OCI-LY3 (cell line): ENCODE results near the gene C22orf39.

ENCODE experiments used
- H2AFZ ChIP-seq: fragments of 200-600, 300-600 bp; shearing (Covaris generic); 2 replicates; pipeline ENCODE4 v1.6.0; 2014; ENCODE audit warnings: antibody characterized with exemption, low read depth, low read length
- H3K27ac ChIP-seq: fragments of 200-600, 300-600 bp; sonication (generic); 2 replicates; pipeline ENCODE4 v1.5.1; 2014; ENCODE audit warnings: mild to moderate bottlenecking, low read length, moderate library complexity, mixed read lengths
- H3K27me3 ChIP-seq: fragments of 200-600, 300-600 bp; sonication (generic); 2 replicates; pipeline ENCODE4 v1.6.1; 2014; ENCODE audit warnings: low read depth, low read length, mixed read lengths
- H3K36me3 ChIP-seq: fragments of 200-600, 300-600 bp; sonication (generic); replicated peaks from 2 replicates; pipeline ENCODE3; 2014; ENCODE audit warnings: low read depth, low read length, mixed read lengths
- H3K4me1 ChIP-seq: fragments of 300-600, 200-600 bp; sonication (generic); 2 replicates; pipeline ENCODE4 v1.6.1; 2014; ENCODE audit warnings: low read length, mixed read lengths
- H3K4me2 ChIP-seq: fragments of 200-600, 300-600 bp; sonication (generic); 2 replicates; pipeline ENCODE4 v1.6.1; 2014; ENCODE audit warnings: low read length, mixed read lengths
- H3K4me3 ChIP-seq: fragments of 300-600, 200-600 bp; sonication (generic); 2 replicates; pipeline ENCODE4 v1.5.1; 2014; ENCODE audit warnings: antibody characterized with exemption, mild to moderate bottlenecking, low read length, moderate library complexity
- H3K79me2 ChIP-seq: fragments of 300-600, 200-600 bp; shearing (Covaris generic); 2 replicates; pipeline ENCODE4 v1.6.1; 2014; ENCODE audit warnings: mild to moderate bottlenecking, low read length, mixed read lengths
- H3K9ac ChIP-seq: fragments of 300-600, 200-600 bp; shearing (Covaris generic); 2 replicates; pipeline ENCODE4 v1.6.0; 2014; ENCODE audit warnings: mild to moderate bottlenecking, low read length, moderate library complexity
- H3K9me3 ChIP-seq: fragments of 200-600, 300-600 bp; shearing (Covaris generic); 2 replicates; pipeline ENCODE4 v1.6.1; 2014; ENCODE audit warnings: low read length, mixed read lengths; ENCODE audit not compliant: insufficient read depth
- H4K20me1 ChIP-seq: fragments of 200-600, 300-600 bp; sonication (generic); 2 replicates; pipeline ENCODE4 v1.6.1; 2016; ENCODE audit warnings: low read length, mixed read lengths; ENCODE audit not compliant: insufficient read depth
- EZH2phosphoT487 ChIP-seq: fragments of 200-600 bp; shearing (Covaris generic); IDR thresholded peaks from 2 replicates; pipeline ENCODE4 v1.6.1; 2018; ENCODE audit warnings: antibody characterized with exemption, mixed run types, low read depth
- TF ChIP-seq, protein P1 (sequence below): fragments of 200-600, 300-600 bp; sonication (generic); IDR thresholded peaks from 2 replicates; pipeline ENCODE4 v1.5.1; 2014; ENCODE audit warnings: antibody characterized with exemption, low read length, low read depth

Gene C22orf39

DNA sequence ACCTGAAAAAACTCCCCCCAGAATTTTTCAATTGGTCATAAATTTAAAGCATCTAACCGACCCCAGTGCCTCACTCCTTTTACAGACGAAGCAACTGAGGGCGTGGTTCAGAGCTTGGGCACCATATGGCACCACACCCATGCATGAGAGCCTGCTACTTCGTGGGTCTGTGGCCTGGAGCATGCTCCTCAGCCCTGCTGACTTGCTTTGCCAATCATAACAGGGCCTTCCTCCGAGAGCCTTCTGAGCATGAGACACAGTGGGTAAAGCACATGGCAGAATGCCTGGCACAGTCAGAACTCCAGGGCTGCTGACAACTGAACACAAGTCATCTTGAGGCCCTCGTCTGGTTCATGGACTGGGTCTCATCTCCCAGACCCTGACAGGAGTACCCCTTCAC is 49.3 kb downstream of the C22orf39 start:
- no peak overlapping the region for H2AFZ ChIP-seq
- H3K4me3 ChIP-seq, result no peak overlapping the region
- H3K27me3 ChIP-seq, result no peaks in the 10 kb centered on the region
- H4K20me1 ChIP-seq, result 0 out of 2 replicates have a peak, but pooled peaks cover 8% of the 10 kb centered on the region
- H3K36me3 ChIP-seq, result peaks cover 59% of the 10 kb centered on the region
- no peaks in the 10 kb centered on the region for H3K9me3 ChIP-seq
- H3K79me2 ChIP-seq, result no peaks in the 10 kb centered on the region
- no peak for TF ChIP-seq EZH2phosphoT487
- TF ChIP-seq, protein P1, sequence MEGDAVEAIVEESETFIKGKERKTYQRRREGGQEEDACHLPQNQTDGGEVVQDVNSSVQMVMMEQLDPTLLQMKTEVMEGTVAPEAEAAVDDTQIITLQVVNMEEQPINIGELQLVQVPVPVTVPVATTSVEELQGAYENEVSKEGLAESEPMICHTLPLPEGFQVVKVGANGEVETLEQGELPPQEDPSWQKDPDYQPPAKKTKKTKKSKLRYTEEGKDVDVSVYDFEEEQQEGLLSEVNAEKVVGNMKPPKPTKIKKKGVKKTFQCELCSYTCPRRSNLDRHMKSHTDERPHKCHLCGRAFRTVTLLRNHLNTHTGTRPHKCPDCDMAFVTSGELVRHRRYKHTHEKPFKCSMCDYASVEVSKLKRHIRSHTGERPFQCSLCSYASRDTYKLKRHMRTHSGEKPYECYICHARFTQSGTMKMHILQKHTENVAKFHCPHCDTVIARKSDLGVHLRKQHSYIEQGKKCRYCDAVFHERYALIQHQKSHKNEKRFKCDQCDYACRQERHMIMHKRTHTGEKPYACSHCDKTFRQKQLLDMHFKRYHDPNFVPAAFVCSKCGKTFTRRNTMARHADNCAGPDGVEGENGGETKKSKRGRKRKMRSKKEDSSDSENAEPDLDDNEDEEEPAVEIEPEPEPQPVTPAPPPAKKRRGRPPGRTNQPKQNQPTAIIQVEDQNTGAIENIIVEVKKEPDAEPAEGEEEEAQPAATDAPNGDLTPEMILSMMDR, result no peak
- no peak overlapping the region for H3K27ac ChIP-seq
- no peak overlapping the region for H3K9ac ChIP-seq
- no peak overlapping the region for H3K4me2 ChIP-seq
- no peaks in the 10 kb centered on the region for H3K4me1 ChIP-seq

DNA sequence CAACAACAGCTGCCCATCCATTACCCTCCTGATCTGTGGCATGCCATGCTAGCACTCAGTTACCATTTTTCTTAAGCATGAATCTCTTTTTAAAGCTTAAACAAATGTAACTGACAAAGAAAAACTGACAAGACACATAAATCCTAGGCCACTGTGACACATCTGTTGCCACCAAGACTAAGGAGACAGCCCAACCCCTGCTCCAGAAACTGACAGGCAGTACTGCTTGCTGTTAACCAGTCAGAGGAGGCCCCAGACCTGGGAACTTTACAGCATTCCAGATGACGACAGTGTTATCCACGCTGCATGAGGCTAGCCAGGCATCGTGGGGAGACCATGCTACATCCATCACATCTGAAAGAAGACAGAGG is 49.8 kb downstream of the C22orf39 start:
- TF ChIP-seq, protein P1, result no peak
- no peak for TF ChIP-seq EZH2phosphoT487
- Histone ChIP-seq H4K20me1 (0 out of 2 replicates have a peak, but pooled peaks cover 8% of the 10 kb centered on the region), H3K4me3 (no peak overlapping the region), H3K9me3 (no peaks in the 10 kb centered on the region), H3K9ac (no peak overlapping the region), H3K36me3 (peaks cover 62% of the 10 kb centered on the region), H3K27me3 (no peaks in the 10 kb centered on the region), H2AFZ (no peak overlapping the region), H3K4me2 (no peak overlapping the region), H3K79me2 (no peaks in the 10 kb centered on the region), H3K27ac (no peak overlapping the region), H3K4me1 (no peaks in the 10 kb centered on the region)

DNA sequence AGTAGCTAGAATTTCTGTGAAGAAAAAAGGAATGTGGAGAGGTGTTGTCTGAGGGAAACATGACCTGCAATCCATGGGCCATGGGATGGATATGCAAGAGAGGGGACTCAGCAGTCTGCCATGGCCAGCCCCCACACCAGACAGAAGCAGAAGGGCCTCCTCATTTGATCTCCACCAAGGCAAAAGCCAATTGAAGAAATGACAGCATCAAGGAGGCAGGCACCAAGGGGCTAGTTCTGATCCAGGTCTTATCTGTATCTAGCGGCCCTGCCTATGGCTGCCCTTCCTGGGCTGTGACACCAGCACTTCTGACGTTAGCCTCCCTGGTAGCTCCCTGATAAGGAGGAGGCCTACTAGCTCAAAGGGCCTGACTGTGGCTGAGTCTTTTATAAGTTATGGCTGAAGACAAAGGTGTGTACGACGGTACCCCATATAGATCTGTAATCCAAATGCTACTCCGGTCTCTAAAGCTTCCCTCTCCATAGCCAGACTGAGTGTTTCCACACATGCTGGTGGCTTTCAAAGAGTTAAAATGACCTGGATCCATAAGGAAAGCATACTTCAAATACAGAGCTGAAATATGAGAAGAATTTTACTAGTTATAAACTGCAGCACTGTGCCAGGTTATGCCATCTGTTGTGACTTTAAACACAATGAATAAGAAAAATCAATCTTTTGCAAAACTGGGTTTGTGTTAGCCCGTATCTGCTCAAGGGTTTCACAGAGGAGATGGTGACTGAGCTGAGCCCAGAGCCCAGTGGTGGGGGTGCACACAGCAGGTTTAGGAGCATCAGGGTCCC is 50.4 kb downstream of the C22orf39 start:
- H3K9me3 ChIP-seq, result no peaks in the 10 kb centered on the region
- no peak overlapping the region for H3K9ac ChIP-seq
- peaks cover 63% of the 10 kb centered on the region for H3K36me3 ChIP-seq
- no peak overlapping the region for H2AFZ ChIP-seq
- H3K79me2 ChIP-seq, result no peaks in the 10 kb centered on the region
- H3K4me1 ChIP-seq, result no peaks in the 10 kb centered on the region
- TF ChIP-seq, protein P1, result no peak
- no peak for TF ChIP-seq EZH2phosphoT487
- no peaks in the 10 kb centered on the region for H3K27me3 ChIP-seq
- 0 out of 2 replicates have a peak, but pooled peaks cover 8% of the 10 kb centered on the region for H4K20me1 ChIP-seq
- no peak overlapping the region for H3K4me3 ChIP-seq
- no peak overlapping the region for H3K4me2 ChIP-seq
- no peak overlapping the region for H3K27ac ChIP-seq

DNA sequence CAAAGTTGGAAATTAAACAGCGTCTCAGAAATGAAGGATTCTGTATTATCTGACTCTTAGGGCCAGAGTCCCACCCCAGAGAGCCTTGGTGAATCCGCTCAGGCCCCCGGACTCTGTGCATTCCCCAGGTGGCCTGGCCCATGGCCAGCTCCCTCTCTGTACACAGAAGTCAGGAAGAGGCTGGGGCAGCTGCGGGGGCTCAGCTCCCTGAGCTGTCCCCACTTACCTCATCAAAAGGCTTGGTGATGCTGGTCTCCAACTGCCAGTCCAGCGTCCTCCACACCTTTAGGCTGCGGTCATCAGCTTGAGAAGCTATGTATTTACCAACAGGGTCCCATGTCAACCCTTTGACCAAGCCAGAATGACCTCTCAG is 51.0 kb downstream of the C22orf39 start:
- no peak overlapping the region for H3K27ac ChIP-seq
- no peak overlapping the region for H3K9ac ChIP-seq
- H3K27me3 ChIP-seq, result no peaks in the 10 kb centered on the region
- H2AFZ ChIP-seq, result no peak overlapping the region
- peaks cover 62% of the 10 kb centered on the region for H3K36me3 ChIP-seq
- TF ChIP-seq, protein P1, result no peak
- no peak for TF ChIP-seq EZH2phosphoT487
- no peaks in the 10 kb centered on the region for H3K4me1 ChIP-seq
- 0 out of 2 replicates have a peak, but pooled peaks cover 8% of the 10 kb centered on the region for H4K20me1 ChIP-seq
- H3K4me2 ChIP-seq, result no peak overlapping the region
- no peaks in the 10 kb centered on the region for H3K9me3 ChIP-seq
- H3K79me2 ChIP-seq, result no peaks in the 10 kb centered on the region
- no peak overlapping the region for H3K4me3 ChIP-seq
